Measurements from ENCODE around the gene SMNDC1. TPM values are rescaled to one million over a fixed set of nuclear protein-coding genes. Genes with fewer than 3 reads are reported as not detected.
"Not testable (repeated sequence)": the region's sequence is repeated elsewhere in the genome, so short reads cannot be mapped to it uniquely, and the experiment has no call there.

Gene SMNDC1
- total RNA-seq, 2 donors from 2014 or later = 7.5 to 7.6 TPM

DNA sequence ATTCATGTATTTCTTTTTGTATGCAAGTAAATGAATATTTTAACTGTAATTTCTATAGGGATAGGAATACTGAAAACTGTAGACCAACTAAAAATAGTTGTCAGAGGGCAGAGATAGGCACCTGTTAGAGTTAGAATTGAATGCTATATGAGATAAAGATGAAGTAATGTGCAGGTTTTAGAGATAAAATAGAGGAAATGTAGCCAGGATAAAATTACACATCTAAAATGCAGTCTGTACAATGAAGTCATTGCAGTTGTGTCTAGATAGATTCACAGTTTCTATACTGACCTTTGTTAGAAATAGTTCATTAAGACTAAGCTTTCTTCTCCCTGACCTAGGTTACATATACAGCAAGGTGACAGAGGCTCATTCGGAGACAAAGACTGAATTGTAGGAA, 46.2 kb downstream of the SMNDC1 start:
- Histone ChIP-seq H3K27ac (no peak overlapping the region), H3K4me3 (no peak overlapping the region), H3K36me3 (replicated peaks in 1 of 2; ENCODE audit: insufficient read depth in 1 of 2, low read depth in 2 of 2) (no peaks in the 10 kb centered on the region), H3K27me3 (no peaks in the 10 kb centered on the region), H3K9me3 (no peaks in the 10 kb centered on the region), H3K4me1 (peaks cover 4% of the 10 kb centered on the region)
- WGBS, 2 donors = 59 to 83% methylated on average over 1 of the region's 1 CpG
- DNase-seq (no peak), ATAC-seq (no peak)
- intact Hi-C loops (cut with DNase I) = no loop called here
- no peak for TF ChIP-seq POLR2A (IDR thresholded peaks at IDR 0.05)
- TF ChIP-seq, protein P1, sequence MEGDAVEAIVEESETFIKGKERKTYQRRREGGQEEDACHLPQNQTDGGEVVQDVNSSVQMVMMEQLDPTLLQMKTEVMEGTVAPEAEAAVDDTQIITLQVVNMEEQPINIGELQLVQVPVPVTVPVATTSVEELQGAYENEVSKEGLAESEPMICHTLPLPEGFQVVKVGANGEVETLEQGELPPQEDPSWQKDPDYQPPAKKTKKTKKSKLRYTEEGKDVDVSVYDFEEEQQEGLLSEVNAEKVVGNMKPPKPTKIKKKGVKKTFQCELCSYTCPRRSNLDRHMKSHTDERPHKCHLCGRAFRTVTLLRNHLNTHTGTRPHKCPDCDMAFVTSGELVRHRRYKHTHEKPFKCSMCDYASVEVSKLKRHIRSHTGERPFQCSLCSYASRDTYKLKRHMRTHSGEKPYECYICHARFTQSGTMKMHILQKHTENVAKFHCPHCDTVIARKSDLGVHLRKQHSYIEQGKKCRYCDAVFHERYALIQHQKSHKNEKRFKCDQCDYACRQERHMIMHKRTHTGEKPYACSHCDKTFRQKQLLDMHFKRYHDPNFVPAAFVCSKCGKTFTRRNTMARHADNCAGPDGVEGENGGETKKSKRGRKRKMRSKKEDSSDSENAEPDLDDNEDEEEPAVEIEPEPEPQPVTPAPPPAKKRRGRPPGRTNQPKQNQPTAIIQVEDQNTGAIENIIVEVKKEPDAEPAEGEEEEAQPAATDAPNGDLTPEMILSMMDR (IDR thresholded peaks at IDR 0.05) = no peak

DNA sequence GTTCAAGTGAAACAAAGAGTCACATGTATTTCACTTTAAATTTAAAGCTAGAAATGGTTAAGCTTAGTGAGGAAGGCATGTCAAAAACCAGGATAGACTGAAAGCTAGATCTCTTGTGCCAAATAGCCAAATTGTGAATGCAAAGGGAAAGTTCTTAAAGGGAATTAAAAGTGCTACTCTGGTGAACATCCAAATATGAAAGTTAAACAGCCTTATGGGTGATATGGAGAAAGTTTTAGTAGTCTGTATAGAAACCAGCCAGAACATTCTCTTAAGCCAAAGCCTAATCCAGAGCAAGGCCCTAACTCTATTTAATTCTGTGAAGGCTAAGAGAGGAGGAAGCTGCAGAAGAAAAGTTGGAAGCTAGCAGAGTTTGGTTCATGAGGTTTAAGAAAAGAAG, 50.3 kb downstream of the SMNDC1 start:
- no peaks in the 10 kb centered on the region for H3K9me3 ChIP-seq
- TF ChIP-seq POLR2A (IDR thresholded peaks at IDR 0.05) = no peak
- TF ChIP-seq, protein P1 (IDR thresholded peaks at IDR 0.05) = no peak
- H3K4me1 ChIP-seq = no peaks in the 10 kb centered on the region
- no peaks in the 10 kb centered on the region for H3K27me3 ChIP-seq
- intact Hi-C loops (cut with DNase I) = no loop called here
- H3K4me3 ChIP-seq = no peak overlapping the region
- DNase-seq (no peak), ATAC-seq (no peak)
- H3K27ac ChIP-seq = no peak overlapping the region
- no peaks in the 10 kb centered on the region for H3K36me3 ChIP-seq (replicated peaks in 1 of 2; ENCODE audit: insufficient read depth in 1 of 2, low read depth in 2 of 2)

DNA sequence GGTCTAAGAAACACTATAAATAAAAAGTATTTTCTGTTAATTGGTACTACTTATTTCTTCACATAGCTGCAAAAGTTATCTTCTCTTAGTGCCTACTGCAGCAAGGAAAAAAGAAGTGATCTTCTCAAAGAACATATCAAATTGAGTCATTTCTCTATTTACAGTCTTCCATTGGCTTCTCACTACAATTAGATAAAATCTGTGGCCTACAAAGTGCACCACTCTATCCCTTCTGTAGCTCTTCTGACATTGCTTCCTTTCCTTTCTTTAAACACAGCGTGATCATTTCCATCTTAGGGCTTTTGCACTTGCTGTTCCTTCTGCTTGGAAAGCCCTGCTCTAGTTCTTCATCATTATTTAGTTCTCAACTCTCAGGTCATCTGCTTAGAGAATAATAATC, 52.6 kb downstream of the SMNDC1 start:
- DNase-seq (no peak), ATAC-seq (no peak)
- intact Hi-C loops (cut with DNase I) = no loop called here
- no peaks in the 10 kb centered on the region for H3K27me3 ChIP-seq
- H3K4me3 ChIP-seq = no peak overlapping the region
- H3K9me3 ChIP-seq = no peaks in the 10 kb centered on the region
- no peak overlapping the region for H3K27ac ChIP-seq
- no peaks in the 10 kb centered on the region for H3K4me1 ChIP-seq
- no peaks in the 10 kb centered on the region for H3K36me3 ChIP-seq (replicated peaks in 1 of 2; ENCODE audit: insufficient read depth in 1 of 2, low read depth in 2 of 2)
- TF ChIP-seq, protein P1 (IDR thresholded peaks at IDR 0.05) = no peak
- TF ChIP-seq POLR2A (IDR thresholded peaks at IDR 0.05) = no peak
- 91 to 100% methylated on average over 1 of the region's 1 CpG for WGBS, 2 donors

DNA sequence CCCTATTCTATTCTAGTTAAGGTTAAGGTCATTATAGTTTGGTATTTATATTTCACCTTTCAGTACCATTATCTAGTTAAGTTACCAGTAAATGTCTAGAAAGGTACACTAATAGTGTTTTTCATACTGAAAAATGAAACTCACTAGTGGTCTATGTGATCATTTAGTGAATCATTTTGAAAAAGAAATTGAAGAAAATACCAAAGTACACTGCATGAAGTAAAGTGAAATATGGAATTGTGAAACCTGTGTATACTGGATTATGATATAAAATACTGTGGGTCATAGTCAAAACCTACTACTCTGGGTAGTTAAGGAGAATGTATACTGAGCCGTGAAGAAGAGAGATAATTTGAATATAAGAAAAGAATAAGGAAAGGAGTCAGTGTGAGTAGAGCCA, 53.3 kb downstream of the SMNDC1 start:
- ATAC-seq; H3K4me1 ChIP-seq; H3K4me3 ChIP-seq; intact Hi-C loops (cut with DNase I); H3K36me3 ChIP-seq (replicated peaks in 1 of 2; ENCODE audit: insufficient read depth in 1 of 2, low read depth in 2 of 2); H3K27me3 ChIP-seq; DNase-seq; H3K27ac ChIP-seq; H3K9me3 ChIP-seq: not testable (repeated sequence)
- 94 to 96% methylated on average over 1 of the region's 1 CpG for WGBS, 2 donors

DNA sequence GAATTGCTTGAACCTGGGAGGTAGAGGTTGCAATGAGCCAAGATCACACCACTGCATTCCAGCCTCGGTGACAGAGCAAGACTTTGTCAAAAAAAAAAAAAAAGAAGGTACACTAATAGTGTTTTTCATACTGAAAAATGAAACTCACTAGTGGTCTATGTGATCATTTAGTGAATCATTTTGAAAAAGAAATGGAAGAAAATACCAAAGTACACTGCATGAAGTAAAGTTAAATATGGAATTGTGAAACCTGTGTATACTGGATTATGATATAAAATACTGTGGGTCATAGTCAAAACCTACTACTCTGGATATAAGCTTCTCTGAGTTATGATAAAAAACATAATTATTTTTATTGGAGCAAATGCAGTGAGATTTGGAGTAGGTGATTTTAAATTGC, 55.2 kb downstream of the SMNDC1 start:
- intact Hi-C loops (cut with DNase I); ATAC-seq: not testable (repeated sequence)

DNA sequence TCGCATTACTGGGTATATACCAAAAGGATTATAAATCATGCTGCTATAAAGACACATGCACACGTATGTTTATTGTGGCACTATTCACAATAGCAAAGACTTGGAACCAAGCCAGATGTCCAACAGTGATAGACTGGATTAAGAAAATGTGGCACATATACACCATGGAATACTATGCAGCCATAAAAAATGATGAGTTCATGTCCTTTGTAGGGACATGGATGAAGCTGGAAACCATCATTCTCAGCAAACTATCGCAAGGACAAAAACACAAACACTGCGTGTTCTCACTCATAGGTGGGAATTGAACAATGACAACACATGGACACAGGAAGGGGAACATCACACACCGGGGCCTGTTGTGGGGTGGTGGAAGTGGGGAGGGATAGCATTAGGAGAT, 56.9 kb downstream of the SMNDC1 start:
- H3K4me1 ChIP-seq; DNase-seq; H3K36me3 ChIP-seq (replicated peaks in 1 of 2; ENCODE audit: insufficient read depth in 1 of 2, low read depth in 2 of 2); ATAC-seq; H3K4me3 ChIP-seq; H3K9me3 ChIP-seq; H3K27ac ChIP-seq; intact Hi-C loops (cut with DNase I); H3K27me3 ChIP-seq: not testable (repeated sequence)
- WGBS, 2 donors = 74 to 75% methylated on average over 5 of the region's 5 CpGs

More for the DNA sequence above, 55.2 kb downstream of the SMNDC1 start:
- H3K9me3 ChIP-seq; DNase-seq; H3K4me3 ChIP-seq; H3K4me1 ChIP-seq; H3K27me3 ChIP-seq; H3K36me3 ChIP-seq (replicated peaks in 1 of 2; ENCODE audit: insufficient read depth in 1 of 2, low read depth in 2 of 2); H3K27ac ChIP-seq: not testable (repeated sequence)
- 63 to 100% methylated on average over 1 of the region's 1 CpG for WGBS, 2 donors
